Astrocyte (in vitro differentiated cells and primary cell): ENCODE measurements around the gene CCR4. TPM values are rescaled to one million over a fixed set of nuclear protein-coding genes. Genes with fewer than 3 reads are reported as not detected.
"Not testable (repeated sequence)": the region's sequence is repeated elsewhere in the genome, so short reads cannot be mapped to it uniquely, and the experiment has no call there.

Source experiments
- DNase-seq: peaks from one replicate; pipeline ENCODE4 v3.0.0-alpha.2; 2010; ENCODE audit warnings: low read depth
- FAIRE-seq: peaks from 2 replicates; lab custom pipeline; 2011; peaks lifted over from hg19 to GRCh38; lab: Jason Lieb, UNC
- H2AFZ ChIP-seq: 2 replicates; pipeline ENCODE4 v1.6.0; 2012; ENCODE audit warnings: low read depth, low read length, inconsistent platforms
- H3K27ac ChIP-seq: 2 replicates; pipeline ENCODE4 v1.5.1; 2011; ENCODE audit warnings: low read depth, low read length, inconsistent platforms
- H3K27me3 ChIP-seq: 2 replicates; pipeline ENCODE4 v1.6.0; 2011; ENCODE audit warnings: low read length, inconsistent platforms; ENCODE audit not compliant: insufficient read depth
- H3K36me3 ChIP-seq: 2 replicates; pipeline ENCODE4 v1.5.1; 2011; ENCODE audit warnings: low read length, inconsistent platforms; ENCODE audit not compliant: insufficient read depth
- H3K4me1 ChIP-seq: 2 replicates; pipeline ENCODE4 v1.5.1; 2011; ENCODE audit warnings: low read length, inconsistent platforms; ENCODE audit not compliant: insufficient read depth
- H3K4me2 ChIP-seq: 2 replicates; pipeline ENCODE4 v1.6.0; 2012; ENCODE audit warnings: low read length, inconsistent platforms
- H3K4me3 ChIP-seq: 2 replicates; pipeline ENCODE4 v1.5.1; 2011; ENCODE audit warnings: low read depth, mild to moderate bottlenecking, low read length, inconsistent platforms; ENCODE audit not compliant: insufficient read depth
- H3K79me2 ChIP-seq: 2 replicates; pipeline ENCODE4 v1.6.0; 2012; ENCODE audit warnings: mild to moderate bottlenecking, low read length, inconsistent platforms; ENCODE audit not compliant: insufficient read depth
- H3K9ac ChIP-seq: 2 replicates; pipeline ENCODE4 v1.6.0; 2012; ENCODE audit warnings: mild to moderate bottlenecking, low read length, inconsistent platforms
- H3K9me3 ChIP-seq: 2 replicates; pipeline ENCODE4 v1.5.1; 2012; ENCODE audit warnings: low read depth, mild to moderate bottlenecking, low read length, inconsistent platforms; ENCODE audit not compliant: insufficient read depth
- H4K20me1 ChIP-seq: 2 replicates; pipeline ENCODE4 v1.6.0; 2012; ENCODE audit warnings: low read length, inconsistent platforms; ENCODE audit not compliant: insufficient read depth
- H3K27ac Mint-ChIP-seq: one replicate; pipeline ENCODE4 v1.8.0; 2021; ENCODE audit warnings: mild to moderate bottlenecking, mixed read lengths; ENCODE audit not compliant: unreplicated experiment
- H3K27me3 Mint-ChIP-seq: one replicate; pipeline ENCODE4 v1.8.0; 2021; ENCODE audit warnings: low read depth, mixed read lengths; ENCODE audit not compliant: unreplicated experiment
- H3K36me3 Mint-ChIP-seq: one replicate; pipeline ENCODE4 v1.8.0; 2021; ENCODE audit warnings: low read depth, mixed read lengths; ENCODE audit not compliant: unreplicated experiment
- H3K4me1 Mint-ChIP-seq: one replicate; pipeline ENCODE4 v1.8.0; 2021; ENCODE audit warnings: low read depth, mixed read lengths; ENCODE audit not compliant: unreplicated experiment
- H3K4me3 Mint-ChIP-seq: one replicate; pipeline ENCODE4 v1.8.0; 2021; ENCODE audit warnings: mild to moderate bottlenecking, moderate library complexity, mixed read lengths; ENCODE audit not compliant: unreplicated experiment
- H3K9me3 Mint-ChIP-seq: one replicate; pipeline ENCODE4 v1.8.0; 2021; ENCODE audit warnings: mild to moderate bottlenecking, mixed read lengths; ENCODE audit not compliant: unreplicated experiment
- EZH2 ChIP-seq: IDR thresholded peaks from 2 replicates; pipeline ENCODE4 v1.6.1; 2012; ENCODE audit warnings: mild to moderate bottlenecking, low read length, inconsistent platforms; ENCODE audit not compliant: insufficient read depth
- total RNA-seq: library from RNA; stranded (reverse); gene quantifications from 2 replicates; pipeline ENCODE4 v1.2.1, GENCODE V29; 2021
- TF ChIP-seq, protein P1 (sequence below): IDR thresholded peaks from 2 replicates; pipeline ENCODE4 v1.5.1; 2011; ENCODE audit warnings: low read depth, mild to moderate bottlenecking, inconsistent platforms, low read length, moderate library complexity; ENCODE audit not compliant: insufficient read depth

Gene CCR4
- total RNA-seq, 1 donor from 2014 or later, result not detected

DNA sequence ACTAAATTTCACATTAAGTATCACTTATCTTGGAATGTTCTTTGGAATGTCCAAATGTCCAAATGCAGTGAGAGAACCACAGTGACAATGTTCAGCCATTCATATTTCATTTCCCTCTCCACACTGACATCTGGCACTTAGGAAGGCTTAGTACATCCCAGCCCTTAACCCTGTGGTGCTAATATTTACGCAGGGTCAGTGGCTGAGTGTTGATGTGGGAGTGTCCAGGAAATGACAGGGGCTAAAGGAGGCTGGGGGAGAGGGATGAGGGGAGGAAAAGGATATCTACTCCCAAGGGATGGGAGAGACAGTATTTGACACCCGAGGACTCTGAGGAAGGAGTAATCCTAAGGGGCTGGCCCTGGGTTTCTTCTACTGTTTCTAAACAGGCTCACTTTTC lies 14.1 kb upstream of the CCR4 start:
- no peak overlapping the region for H3K27ac ChIP-seq
- Mint-ChIP-seq H3K27ac (no peak overlapping the region), H3K9me3 (peaks cover 3% of the 10 kb centered on the region), H3K4me1 (peaks cover 2% of the 10 kb centered on the region), H3K36me3 (peaks cover under 1% of the 10 kb centered on the region), H3K27me3 (no peaks in the 10 kb centered on the region), H3K4me3 (no peak overlapping the region)
- no peaks in the 10 kb centered on the region for H3K4me1 ChIP-seq
- no peak for FAIRE-seq
- H3K36me3 ChIP-seq, result no peaks in the 10 kb centered on the region
- H3K4me2 ChIP-seq, result no peak overlapping the region
- DNase-seq, result no peak
- H3K9ac ChIP-seq, result no peak overlapping the region
- no peak overlapping the region for H2AFZ ChIP-seq
- no peaks in the 10 kb centered on the region for H3K27me3 ChIP-seq
- no peaks in the 10 kb centered on the region for H4K20me1 ChIP-seq
- TF ChIP-seq EZH2, result no peak
- TF ChIP-seq, protein P1, sequence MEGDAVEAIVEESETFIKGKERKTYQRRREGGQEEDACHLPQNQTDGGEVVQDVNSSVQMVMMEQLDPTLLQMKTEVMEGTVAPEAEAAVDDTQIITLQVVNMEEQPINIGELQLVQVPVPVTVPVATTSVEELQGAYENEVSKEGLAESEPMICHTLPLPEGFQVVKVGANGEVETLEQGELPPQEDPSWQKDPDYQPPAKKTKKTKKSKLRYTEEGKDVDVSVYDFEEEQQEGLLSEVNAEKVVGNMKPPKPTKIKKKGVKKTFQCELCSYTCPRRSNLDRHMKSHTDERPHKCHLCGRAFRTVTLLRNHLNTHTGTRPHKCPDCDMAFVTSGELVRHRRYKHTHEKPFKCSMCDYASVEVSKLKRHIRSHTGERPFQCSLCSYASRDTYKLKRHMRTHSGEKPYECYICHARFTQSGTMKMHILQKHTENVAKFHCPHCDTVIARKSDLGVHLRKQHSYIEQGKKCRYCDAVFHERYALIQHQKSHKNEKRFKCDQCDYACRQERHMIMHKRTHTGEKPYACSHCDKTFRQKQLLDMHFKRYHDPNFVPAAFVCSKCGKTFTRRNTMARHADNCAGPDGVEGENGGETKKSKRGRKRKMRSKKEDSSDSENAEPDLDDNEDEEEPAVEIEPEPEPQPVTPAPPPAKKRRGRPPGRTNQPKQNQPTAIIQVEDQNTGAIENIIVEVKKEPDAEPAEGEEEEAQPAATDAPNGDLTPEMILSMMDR, result no peak
- no peaks in the 10 kb centered on the region for H3K9me3 ChIP-seq
- H3K79me2 ChIP-seq, result no peaks in the 10 kb centered on the region
- H3K4me3 ChIP-seq, result no peak overlapping the region

DNA sequence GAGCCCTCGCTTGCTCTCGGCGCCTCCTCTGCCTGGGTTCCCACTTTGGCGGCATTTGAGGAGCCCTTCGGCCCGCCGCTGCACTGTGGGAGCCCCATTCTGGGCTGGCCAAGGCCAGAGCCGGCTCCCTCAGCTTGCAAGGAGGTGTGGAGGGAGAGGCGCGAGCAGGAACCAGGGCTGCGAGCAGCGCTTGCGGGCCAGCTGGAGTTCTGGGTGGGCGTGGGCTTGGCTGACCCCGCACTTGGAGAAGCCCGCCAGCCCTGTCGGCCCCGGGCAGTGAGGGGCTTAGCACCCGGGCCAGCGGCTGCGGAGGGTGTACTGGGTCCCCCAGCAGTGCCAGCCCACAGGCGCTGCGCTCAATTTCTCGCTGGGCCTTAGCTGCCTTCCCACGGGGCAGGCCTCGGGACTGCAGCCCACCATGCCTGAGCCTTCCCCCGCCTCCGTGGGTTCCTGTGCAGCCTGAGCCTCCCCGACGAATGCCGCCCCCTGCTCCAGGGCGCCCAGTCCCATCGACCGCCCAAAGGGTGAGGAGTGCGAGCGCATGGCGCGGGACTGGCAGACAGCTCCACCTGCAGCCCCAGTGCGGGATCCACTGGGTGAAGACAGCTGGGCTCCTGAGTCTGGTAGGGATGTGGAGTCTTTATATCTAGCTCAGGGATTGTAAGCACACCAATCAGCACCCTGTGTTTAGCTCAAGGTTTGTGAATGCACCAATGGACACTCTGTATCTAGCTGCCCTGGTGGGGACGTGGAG lies 11.7 kb upstream of the CCR4 start:
- H3K36me3 ChIP-seq, H3K4me3 Mint-ChIP-seq, H2AFZ ChIP-seq, H4K20me1 ChIP-seq, H3K4me3 ChIP-seq, H3K27ac ChIP-seq, FAIRE-seq, H3K27me3 ChIP-seq, H3K36me3 Mint-ChIP-seq, H3K4me2 ChIP-seq, H3K9me3 ChIP-seq, H3K27ac Mint-ChIP-seq, H3K4me1 Mint-ChIP-seq, H3K4me1 ChIP-seq, H3K9ac ChIP-seq, DNase-seq, H3K27me3 Mint-ChIP-seq, H3K79me2 ChIP-seq, H3K9me3 Mint-ChIP-seq: not testable (repeated sequence)

DNA sequence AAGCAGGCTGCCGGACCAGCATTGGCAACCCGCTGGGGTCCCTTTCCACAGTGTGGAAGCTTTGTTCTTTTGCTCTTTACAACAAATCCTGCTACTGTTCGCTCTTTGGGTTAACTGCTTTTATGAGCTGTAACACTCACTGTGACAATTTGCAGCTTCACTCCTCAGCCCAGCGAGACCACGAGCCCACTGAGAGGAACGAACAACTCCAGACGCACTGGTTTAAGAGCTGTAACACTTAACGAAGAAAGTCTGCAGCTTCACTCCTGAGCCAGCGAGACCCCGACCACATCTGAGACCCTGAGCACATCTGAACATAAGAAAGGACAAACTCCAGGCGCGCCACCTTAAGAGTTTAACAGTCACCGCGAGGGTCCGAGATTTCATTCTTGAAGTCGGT lies 10.7 kb upstream of the CCR4 start:
- no peaks in the 10 kb centered on the region for H3K27me3 ChIP-seq
- Mint-ChIP-seq H3K27ac (no peak overlapping the region), H3K4me1 (peaks cover 2% of the 10 kb centered on the region), H3K4me3 (no peak overlapping the region), H3K36me3 (no peaks in the 10 kb centered on the region), H3K9me3 (peaks cover 2% of the 10 kb centered on the region), H3K27me3 (no peaks in the 10 kb centered on the region)
- H3K27ac ChIP-seq, result no peak overlapping the region
- TF ChIP-seq, protein P1, result no peak
- no peaks in the 10 kb centered on the region for H3K4me1 ChIP-seq
- no peak overlapping the region for H3K4me2 ChIP-seq
- FAIRE-seq (no peak), DNase-seq (no peak)
- H3K36me3 ChIP-seq, result no peaks in the 10 kb centered on the region
- no peaks in the 10 kb centered on the region for H3K79me2 ChIP-seq
- H3K9me3 ChIP-seq, result no peaks in the 10 kb centered on the region
- no peak overlapping the region for H3K9ac ChIP-seq
- H2AFZ ChIP-seq, result no peak overlapping the region
- no peaks in the 10 kb centered on the region for H4K20me1 ChIP-seq
- no peak overlapping the region for H3K4me3 ChIP-seq
